ENCODE data around the gene DSG1.
"Not testable (repeated sequence)": the region's sequence is repeated elsewhere in the genome, so short reads cannot be mapped to it uniquely, and the experiment has no call there.

The DSG1 gene

DNA sequence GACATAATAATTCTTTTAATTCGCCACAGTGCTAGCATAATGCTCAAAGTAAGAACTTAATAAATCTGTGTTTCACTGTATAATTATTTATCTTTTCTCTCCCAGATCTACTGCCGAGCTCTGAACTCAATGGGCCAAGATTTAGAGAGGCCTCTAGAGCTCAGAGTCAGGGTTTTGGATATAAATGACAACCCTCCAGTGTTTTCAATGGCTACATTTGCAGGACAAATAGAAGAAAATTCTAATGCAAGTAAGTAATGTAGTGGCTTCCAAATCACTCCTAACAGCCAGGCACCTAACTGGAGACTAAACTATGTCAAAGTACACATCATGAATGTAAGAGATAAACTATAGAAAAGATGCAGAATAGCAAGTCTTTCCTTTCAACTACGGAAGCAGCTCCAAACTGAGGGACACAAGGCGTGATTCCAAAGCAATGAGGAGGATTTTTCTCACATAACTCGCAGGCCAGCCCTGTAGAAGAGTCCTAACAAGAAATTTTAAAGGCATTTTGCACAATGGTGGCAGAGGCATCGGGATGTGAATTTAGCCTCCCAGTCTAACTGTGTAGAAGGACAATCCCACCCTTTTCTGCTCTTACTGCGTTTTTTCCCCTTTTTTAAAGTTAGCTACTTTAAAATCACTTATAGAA lies 12.0 kb downstream of the DSG1 start:
- intact Hi-C loops (cut with DNase I), result no loop called here
- no peak for DNase-seq

- intact Hi-C loops (cut with DNase I), result no loop called here
- DNase-seq, result no peak
Observed at GRCh38 chr18:31343454-31343853, 25.5 kb downstream of the DSG1 start.

- intact Hi-C loops (cut with DNase I); DNase-seq: not testable (repeated sequence)
Observed at GRCh38 chr18:31353336-31353735, 35.4 kb downstream of the DSG1 start.

- intact Hi-C loops (cut with DNase I), result no loop called here
- DNase-seq, result no peak
Observed at GRCh38 chr18:31354990-31355389, 37.0 kb downstream of the DSG1 start.

DNA sequence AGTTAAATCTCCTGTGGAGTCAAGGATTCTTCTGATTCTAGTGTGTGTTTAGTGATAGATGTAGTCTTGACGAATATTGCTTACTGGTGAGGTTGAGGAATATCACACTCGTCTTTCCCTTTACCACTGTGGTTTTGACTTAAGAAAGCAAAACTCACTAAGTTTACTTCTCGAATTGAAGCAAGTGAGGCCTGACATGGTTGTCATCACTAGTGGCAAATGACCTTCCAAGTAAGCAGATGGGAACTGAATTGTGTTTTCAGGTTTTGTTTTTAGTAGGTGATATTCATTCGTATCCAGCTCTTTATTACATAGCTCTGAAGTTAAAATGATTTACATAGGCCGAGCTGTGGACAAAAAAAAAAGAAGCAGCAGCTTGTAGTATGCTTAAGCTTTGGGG lies 38.1 kb downstream of the DSG1 start:
- no peak for DNase-seq

DNA sequence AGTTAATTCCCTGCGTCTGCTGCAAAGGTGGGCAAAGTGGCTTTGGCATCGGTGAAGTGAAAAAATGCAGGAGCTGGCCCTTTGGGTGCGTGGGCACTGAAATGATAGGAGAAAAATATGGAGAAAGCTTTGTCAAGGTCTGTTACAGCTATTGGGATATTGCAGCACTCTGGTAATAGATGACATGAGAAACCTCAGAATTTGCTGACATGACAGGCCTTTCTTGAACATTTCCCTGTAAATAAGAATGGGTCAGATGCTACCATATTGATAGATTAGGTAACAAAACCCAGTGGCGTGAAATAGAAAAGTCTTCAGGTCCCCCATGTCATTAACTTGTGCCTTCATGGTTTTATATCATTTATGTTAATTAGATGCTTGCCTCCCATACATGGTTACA lies 46.2 kb downstream of the DSG1 start:
- no peak for DNase-seq
- intact Hi-C loops (cut with DNase I), result no loop called here

More for the DNA sequence above, 38.1 kb downstream of the DSG1 start:
- intact Hi-C loops (cut with DNase I), result no loop called here

DNA sequence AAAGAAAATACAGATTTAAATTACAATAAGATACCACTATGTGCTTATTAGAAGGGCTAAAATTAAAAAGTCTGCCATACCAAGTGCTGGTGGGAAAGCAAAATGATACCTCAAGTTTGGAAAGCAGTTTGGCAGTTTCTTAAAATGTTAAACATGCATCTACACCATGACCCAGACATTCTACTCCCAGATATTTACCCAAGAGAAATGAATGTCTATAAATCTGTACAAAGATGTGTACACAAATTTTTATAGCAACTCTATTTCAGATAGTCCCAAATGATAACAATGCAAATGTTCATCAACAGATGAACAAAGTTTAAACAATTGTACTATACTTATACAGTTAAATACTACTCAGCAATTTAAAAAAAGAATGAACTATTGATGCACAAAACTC lies 51.5 kb downstream of the DSG1 start:
- no peak for DNase-seq
- intact Hi-C loops (cut with DNase I), result no loop called here

- DNase-seq, result no peak
- intact Hi-C loops (cut with DNase I), result no loop called here
Observed at GRCh38 chr18:31371989-31372388, 54.0 kb downstream of the DSG1 start.

DNA sequence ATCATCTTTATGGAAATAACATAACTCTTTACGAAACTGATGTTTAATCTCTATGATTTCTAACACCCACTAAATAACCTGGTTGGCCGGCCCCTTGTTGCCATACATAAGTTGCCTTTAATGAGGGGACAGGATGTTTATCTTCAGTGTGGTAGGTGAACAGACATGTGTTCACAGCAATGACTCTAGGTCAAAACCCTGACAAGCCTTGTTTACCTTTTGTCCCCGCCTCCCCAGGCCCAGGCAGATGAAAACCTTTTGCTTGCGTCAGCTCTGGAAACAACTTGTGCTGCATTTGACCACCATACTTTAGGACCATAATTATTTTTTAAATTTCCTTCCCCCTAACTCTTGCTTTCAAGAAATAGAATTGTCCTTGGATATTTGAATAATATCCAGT lies 55.7 kb downstream of the DSG1 start:
- intact Hi-C loops (cut with DNase I), result no loop called here
- no peak for DNase-seq

- intact Hi-C loops (cut with DNase I), result no loop called here
- no peak for DNase-seq
Observed at GRCh38 chr18:31376477-31376876, 58.5 kb downstream of the DSG1 start, which contains the start of gene DSG4. DSG4 (plus strand) TSS chr18:31376777; CDS start chr18:31376912, 135 bp downstream.

- DNase-seq, result no peak
- intact Hi-C loops (cut with DNase I), result no loop called here
Observed at GRCh38 chr18:31380912-31381311, 63.0 kb downstream of the DSG1 start.

- intact Hi-C loops (cut with DNase I), result no loop called here
- DNase-seq, result no peak
Observed at GRCh38 chr18:31382107-31382506, 64.1 kb downstream of the DSG1 start.

- peak in 1 of 42 donors; percentile 7 for DNase-seq
- intact Hi-C loops (cut with DNase I), result no loop called here
Observed at GRCh38 chr18:31386741-31387140, 68.8 kb downstream of the DSG1 start.

DNA sequence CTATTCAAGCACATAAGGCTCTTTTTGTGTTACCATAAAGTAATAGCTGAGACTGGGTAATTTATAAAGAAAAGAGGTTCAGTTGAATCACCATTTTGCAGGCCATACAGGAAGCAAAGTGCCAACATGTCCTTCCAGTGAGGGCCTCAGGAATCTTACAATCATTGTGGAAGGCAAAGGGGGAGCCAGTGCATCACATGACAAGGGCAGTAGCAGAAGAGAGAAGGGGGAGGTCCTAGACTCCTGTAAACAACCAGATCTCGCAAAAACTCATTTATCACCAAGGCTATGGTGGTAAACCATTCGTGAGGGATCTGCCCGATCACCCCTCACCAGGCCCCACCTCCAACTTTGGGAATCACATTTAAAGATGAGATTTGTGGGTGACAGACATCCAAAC lies 75.3 kb downstream of the DSG1 start:
- intact Hi-C loops (cut with DNase I), result no loop called here
- DNase-seq, result no peak

- intact Hi-C loops (cut with DNase I), result no loop called here
- no peak for DNase-seq
Observed at GRCh38 chr18:31396796-31397612, 79.0 kb downstream of the DSG1 start.

- DNase-seq, result no peak
- intact Hi-C loops (cut with DNase I), result no loop called here
Observed at GRCh38 chr18:31398191-31398590, 80.2 kb downstream of the DSG1 start.

DNA sequence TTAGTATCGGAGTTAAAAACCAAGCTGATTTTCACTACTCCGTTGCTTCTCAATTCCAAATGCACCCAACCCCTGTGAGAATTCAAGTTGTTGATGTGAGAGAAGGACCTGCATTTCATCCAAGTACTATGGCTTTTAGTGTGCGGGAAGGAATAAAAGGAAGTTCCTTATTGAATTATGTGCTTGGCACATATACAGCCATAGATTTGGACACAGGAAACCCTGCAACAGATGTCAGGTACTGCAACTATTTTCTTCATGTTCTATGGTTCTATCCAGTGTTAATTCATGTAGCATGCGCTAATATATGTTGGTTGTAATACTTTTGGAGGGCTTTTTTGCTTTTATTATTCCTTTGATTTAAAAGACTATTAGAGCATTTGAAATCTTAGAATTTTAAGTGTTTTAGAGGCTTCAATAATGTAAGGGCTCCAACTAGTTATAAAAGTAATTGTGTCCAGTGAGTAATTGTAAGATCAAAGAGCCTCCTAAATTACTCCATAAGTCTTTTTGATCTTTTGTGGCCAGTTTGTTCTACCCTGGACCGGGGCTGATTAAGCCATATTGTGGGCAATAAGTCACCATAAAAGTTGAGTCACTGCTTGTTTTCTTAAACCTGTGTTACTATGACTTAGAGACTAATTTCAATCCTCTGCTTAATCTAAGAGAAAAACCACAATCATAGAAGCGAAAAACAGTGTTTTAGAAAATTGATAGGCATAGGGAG lies 81.5 kb downstream of the DSG1 start:
- DNase-seq, result no peak
- intact Hi-C loops (cut with DNase I), result no loop called here

GRCh38 chr18:31401156-31402025 lies 83.4 kb downstream of the DSG1 start:
- intact Hi-C loops (cut with DNase I), result no loop called here
- DNase-seq, result no peak

DNA sequence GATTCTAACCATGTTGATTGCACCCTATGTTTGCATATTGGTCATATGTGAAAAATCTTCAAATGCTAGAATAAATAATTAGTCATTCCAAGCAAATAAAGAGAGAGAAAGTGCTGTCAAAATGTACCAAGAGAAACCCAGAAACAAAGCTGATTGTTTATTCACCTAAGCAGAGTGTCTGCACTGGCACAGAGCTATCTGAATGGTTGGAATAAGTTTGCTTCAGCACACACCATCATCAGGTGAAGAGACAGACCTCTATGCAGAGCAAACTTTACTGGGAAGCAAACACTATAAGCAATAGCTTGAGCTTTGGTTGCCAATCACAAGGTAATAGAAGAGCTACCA lies 84.0 kb downstream of the DSG1 start:
- DNase-seq, result no peak
- intact Hi-C loops (cut with DNase I), result no loop called here
